ENCODE data around the gene SEC23B. TPM values are rescaled to one million over a fixed set of nuclear protein-coding genes. Genes with fewer than 3 reads are reported as not detected.

SEC23B gene
- total and polyA plus RNA-seq, 2 donors (not counting 3 experiments of a cell fraction or from before 2014, with no cell fraction given) = 38.0 to 44.0 TPM

DNA sequence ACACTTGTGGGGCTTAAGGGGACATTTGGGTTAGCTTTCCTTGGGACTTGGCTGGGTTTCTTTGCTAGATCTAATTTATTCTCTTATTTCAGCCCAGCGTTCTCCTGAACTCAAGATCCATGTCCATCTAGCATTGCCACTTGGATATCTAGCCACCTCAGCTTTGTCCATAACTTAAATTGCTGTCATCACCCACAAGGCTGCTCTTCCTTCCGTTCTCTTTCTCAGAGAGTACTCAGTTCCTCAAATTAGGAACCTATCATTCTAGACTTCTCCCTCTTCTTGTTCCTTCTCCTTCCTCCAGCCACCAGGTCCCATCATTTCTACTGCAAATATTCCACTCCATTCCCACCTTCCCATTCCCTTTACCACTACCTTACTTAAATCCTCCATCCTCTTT, 63.8 kb downstream of the SEC23B start:
- peaks cover 10% of the 10 kb centered on the region for H3K79me2 ChIP-seq (ENCODE audit: control insufficient read depth, insufficient read depth, low read length)
- H3K27ac ChIP-seq (ENCODE audit: insufficient read depth, low read depth, low read length) = no peak overlapping the region
- no peaks in the 10 kb centered on the region for H3K36me3 ChIP-seq (ENCODE audit: control insufficient read depth in 2 of 2, extremely low read depth in 1 of 2, insufficient read depth in 2 of 2, low read length in 2 of 2)
- dilution Hi-C loops (cut with MboI; ENCODE audit: extremely low pct_ligation_motif_present, low sequenced_read_pairs) = no loop called here
- no peak overlapping the region for H3K4me2 ChIP-seq (ENCODE audit: insufficient read depth, low read length)
- H4K20me1 ChIP-seq (replicated peaks; ENCODE audit: control insufficient read depth, extremely low read depth, insufficient read depth, low read length) = no peaks in the 10 kb centered on the region
- DNase-seq (ENCODE audit: low read depth, low spot score) (no peak), FAIRE-seq (no peak)
- no peak for TF ChIP-seq POLR2A (IDR thresholded peaks at IDR 0.05; ENCODE audit: low read depth, low read length)
- TF ChIP-seq JUN (IDR thresholded peaks at IDR 0.05; ENCODE audit: borderline replicate concordance, insufficient read depth, insufficient read length, low read depth) = no peak
- no peak for TF ChIP-seq GATA2 (IDR thresholded peaks at IDR 0.05; ENCODE audit: insufficient read depth, insufficient read length, low read depth, low read length)
- TF ChIP-seq, protein P1, sequence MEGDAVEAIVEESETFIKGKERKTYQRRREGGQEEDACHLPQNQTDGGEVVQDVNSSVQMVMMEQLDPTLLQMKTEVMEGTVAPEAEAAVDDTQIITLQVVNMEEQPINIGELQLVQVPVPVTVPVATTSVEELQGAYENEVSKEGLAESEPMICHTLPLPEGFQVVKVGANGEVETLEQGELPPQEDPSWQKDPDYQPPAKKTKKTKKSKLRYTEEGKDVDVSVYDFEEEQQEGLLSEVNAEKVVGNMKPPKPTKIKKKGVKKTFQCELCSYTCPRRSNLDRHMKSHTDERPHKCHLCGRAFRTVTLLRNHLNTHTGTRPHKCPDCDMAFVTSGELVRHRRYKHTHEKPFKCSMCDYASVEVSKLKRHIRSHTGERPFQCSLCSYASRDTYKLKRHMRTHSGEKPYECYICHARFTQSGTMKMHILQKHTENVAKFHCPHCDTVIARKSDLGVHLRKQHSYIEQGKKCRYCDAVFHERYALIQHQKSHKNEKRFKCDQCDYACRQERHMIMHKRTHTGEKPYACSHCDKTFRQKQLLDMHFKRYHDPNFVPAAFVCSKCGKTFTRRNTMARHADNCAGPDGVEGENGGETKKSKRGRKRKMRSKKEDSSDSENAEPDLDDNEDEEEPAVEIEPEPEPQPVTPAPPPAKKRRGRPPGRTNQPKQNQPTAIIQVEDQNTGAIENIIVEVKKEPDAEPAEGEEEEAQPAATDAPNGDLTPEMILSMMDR (IDR thresholded peaks at IDR 0.05; ENCODE audit: extremely low read depth in 1 of 2, insufficient read depth in 1 of 2, low read depth in 1 of 2, low read length in 2 of 2) = no peak
- no peak for TF ChIP-seq POLR2AphosphoS5 (IDR thresholded peaks at IDR 0.05; ENCODE audit: insufficient read depth, low read depth, low read length)
- TF ChIP-seq EZH2 (IDR thresholded peaks at IDR 0.05; ENCODE audit: borderline replicate concordance, low read depth, low read length, severe bottlenecking) = no peak
- no peak for TF ChIP-seq MYC (IDR thresholded peaks at IDR 0.05; ENCODE audit: low read depth, low read length)
- TF ChIP-seq FOS (IDR thresholded peaks at IDR 0.05; ENCODE audit: borderline replicate concordance, insufficient read depth, low read length) = no peak
- TF ChIP-seq, protein P2, sequence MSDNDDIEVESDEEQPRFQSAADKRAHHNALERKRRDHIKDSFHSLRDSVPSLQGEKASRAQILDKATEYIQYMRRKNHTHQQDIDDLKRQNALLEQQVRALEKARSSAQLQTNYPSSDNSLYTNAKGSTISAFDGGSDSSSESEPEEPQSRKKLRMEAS (IDR thresholded peaks at IDR 0.05; ENCODE audit: insufficient read depth, insufficient read length) = no peak
- no peak overlapping the region for H3K4me3 ChIP-seq (replicated peaks in 1 of 3; ENCODE audit: insufficient read depth in 1 of 3, low read depth in 1 of 3, low read length in 3 of 3)
- CTCF ChIA-PET = no interaction called here
- no peaks in the 10 kb centered on the region for H3K9me3 ChIP-seq (replicated peaks; ENCODE audit: control insufficient read depth, insufficient read depth, low read length)
- no peak overlapping the region for H3K9ac ChIP-seq (replicated peaks; ENCODE audit: extremely low read depth, insufficient read depth, low read length)
- H3K4me1 ChIP-seq (ENCODE audit: control insufficient read depth, extremely low read depth, insufficient read depth, low read length) = peaks cover 6% of the 10 kb centered on the region
- intact Hi-C loops (cut with micrococcal nuclease) = no loop called here
- no peaks in the 10 kb centered on the region for H3K9me1 ChIP-seq (replicated peaks; ENCODE audit: control insufficient read depth, extremely low read depth, insufficient read depth, low read length)
- BruUV-seq (replicated peaks) = no TSS peak
- POLR2A ChIA-PET = no interaction called here
- no peak overlapping the region for H2AFZ ChIP-seq (ENCODE audit: low read depth, low read length)
- H3K27me3 ChIP-seq (ENCODE audit: control insufficient read depth in 2 of 2, insufficient read depth in 2 of 2, low read length in 2 of 2) = no peaks in the 10 kb centered on the region

All from endothelial cell of umbilical vein (primary cell).